Measurements from ENCODE around the gene SRSF2.
"Not testable (repeated sequence)": the region's sequence is repeated elsewhere in the genome, so short reads cannot be mapped to it uniquely, and the experiment has no call there.

The SRSF2 gene

GRCh38 chr17:76737676-76738467 lies 741 bp upstream of the SRSF2 start, which contains the start of gene MFSD11:
Gene MFSD11 (plus strand): TSS chr17:76738119. CDS start chr17:76738353, 234 bp downstream.
- DNase-seq, result peak; percentile 97

- no peak for DNase-seq
Observed at GRCh38 chr17:76736349-76737081, 616 bp downstream of the SRSF2 start.

- DNase-seq, result no peak
Observed at GRCh38 chr17:76735586-76736348, 1.4 kb downstream of the SRSF2 start.

GRCh38 chr17:76735006-76735405 lies 2.1 kb downstream of the SRSF2 start:
- DNase-seq, result no peak

- DNase-seq, result no peak
Observed at GRCh38 chr17:76734080-76734840, 2.9 kb downstream of the SRSF2 start.

- DNase-seq, result no peak
Observed at GRCh38 chr17:76733618-76733957, 3.5 kb downstream of the SRSF2 start.

- DNase-seq, result no peak
Observed at GRCh38 chr17:76732734-76733617, 4.2 kb downstream of the SRSF2 start.

GRCh38 chr17:76731800-76732733 lies 5.1 kb downstream of the SRSF2 start:
- not testable (repeated sequence) for DNase-seq

GRCh38 chr17:76727745-76728456 lies 9.2 kb downstream of the SRSF2 start:
- DNase-seq, result no peak

- no peak for DNase-seq
Observed at GRCh38 chr17:76726776-76727718, 10.1 kb downstream of the SRSF2 start, which contains the start of gene METTL23. Gene METTL23 (plus strand): TSS chr17:76726839. CDS start chr17:76729711, 2,872 bp downstream.

- peak; percentile 95 for DNase-seq
Observed at GRCh38 chr17:76726231-76726775, 10.8 kb downstream of the SRSF2 start, which contains the start of gene JMJD6. Gene JMJD6 (minus strand): TSS chr17:76726606. CDS start chr17:76726475, 131 bp downstream.

- DNase-seq, result no peak
Observed at GRCh38 chr17:76725580-76726230, 11.4 kb downstream of the SRSF2 start.

GRCh38 chr17:76723812-76724211 lies 13.3 kb downstream of the SRSF2 start:
- no peak for DNase-seq

- DNase-seq, result not testable (repeated sequence)
Observed at GRCh38 chr17:76722977-76723376, 14.2 kb downstream of the SRSF2 start.

- DNase-seq, result no peak
Observed at GRCh38 chr17:76722279-76722678, 14.9 kb downstream of the SRSF2 start.

GRCh38 chr17:76721463-76721862 lies 15.7 kb downstream of the SRSF2 start:
- no peak for DNase-seq

- DNase-seq, result no peak
Observed at GRCh38 chr17:76720941-76721340, 16.2 kb downstream of the SRSF2 start.

Data from NCI-H1694 treated with DMSO at 0.1 percent for 48 hours (cell line).